Measurements from ENCODE around the gene SKIC2.
A peak's percentile ranks its signal among the peaks of the same experiment; 100 is the strongest.
"Not testable (repeated sequence)": the region's sequence is repeated elsewhere in the genome, so short reads cannot be mapped to it uniquely, and the experiment has no call there.

The SKIC2 gene

GRCh38 chr6:31958741-31959739, at the start of gene SKIC2, which contains the start of gene NELFE:
Gene SKIC2 (plus strand): TSS chr6:31959175. CDS start chr6:31959193, 18 bp downstream.
Gene NELFE (minus strand): TSS chr6:31958971. CDS start chr6:31958446, 525 bp downstream.
- DNase-seq: peak; percentile 99

- DNase-seq: not testable (repeated sequence)
These were observed 49.7 kb upstream of the SKIC2 start for GRCh38 chr6:31909298-31909697.

GRCh38 chr6:31911826-31912585, 47.0 kb upstream of the SKIC2 start:
- DNase-seq: no peak

- no peak for DNase-seq
These were observed 43.6 kb upstream of the SKIC2 start for GRCh38 chr6:31915351-31915750.

- DNase-seq: no peak
These were observed 43.2 kb upstream of the SKIC2 start for GRCh38 chr6:31915756-31916155.

- DNase-seq: no peak
These were observed 40.8 kb upstream of the SKIC2 start for GRCh38 chr6:31918069-31918720.

GRCh38 chr6:31919624-31920303, 39.2 kb upstream of the SKIC2 start:
- DNase-seq: no peak

- DNase-seq: no peak
These were observed 38.2 kb upstream of the SKIC2 start for GRCh38 chr6:31920811-31921210.

- no peak for DNase-seq
These were observed 36.0 kb upstream of the SKIC2 start for GRCh38 chr6:31922942-31923341.

- no peak for DNase-seq
These were observed 31.6 kb upstream of the SKIC2 start, which contains the start of gene C2 for GRCh38 chr6:31927242-31927862. Gene C2 (plus strand): TSS chr6:31927717. CDS start chr6:31927753, 36 bp downstream.

- no peak for DNase-seq
These were observed 30.9 kb upstream of the SKIC2 start for GRCh38 chr6:31927863-31928671.

GRCh38 chr6:31928672-31928939, 30.4 kb upstream of the SKIC2 start:
- no peak for DNase-seq

GRCh38 chr6:31930962-31931361, 28.0 kb upstream of the SKIC2 start:
- no peak for DNase-seq

GRCh38 chr6:31932137-31932536, 26.8 kb upstream of the SKIC2 start:
- DNase-seq: not testable (repeated sequence)

- no peak for DNase-seq
These were observed 25.4 kb upstream of the SKIC2 start for GRCh38 chr6:31933537-31933936.

- DNase-seq: no peak
These were observed 24.0 kb upstream of the SKIC2 start for GRCh38 chr6:31935021-31935420.

GRCh38 chr6:31935823-31936222, 23.2 kb upstream of the SKIC2 start:
- no peak for DNase-seq

- peak; percentile 9 for DNase-seq
These were observed 18.7 kb upstream of the SKIC2 start for GRCh38 chr6:31940256-31940664.

- no peak for DNase-seq
These were observed 15.2 kb upstream of the SKIC2 start for GRCh38 chr6:31943742-31944141.

- no peak for DNase-seq
These were observed 13.8 kb upstream of the SKIC2 start for GRCh38 chr6:31945154-31945506.

Measured in HCEC 1CT (cell line).